Mucosa of stomach (tissue), 1 donor: ENCODE results near the gene CAPN14.

Experiments used
- H3K27me3 ChIP-seq: one replicate; pipeline ENCODE4 v1.7.0; 2013; ENCODE audit warnings: mild to moderate bottlenecking, low read length; ENCODE audit not compliant: control insufficient read depth, insufficient read depth
- H3K36me3 ChIP-seq: one replicate; pipeline ENCODE4 v1.7.0; 2013; ENCODE audit warnings: low read length; ENCODE audit not compliant: control insufficient read depth, insufficient read depth
- H3K4me1 ChIP-seq: one replicate; pipeline ENCODE4 v1.7.0; 2013; ENCODE audit warnings: mild to moderate bottlenecking, low read length; ENCODE audit not compliant: control insufficient read depth, insufficient read depth
- H3K4me3 ChIP-seq: one replicate; pipeline ENCODE4 v1.7.0; 2013; ENCODE audit warnings: low read length
- H3K9ac ChIP-seq: one replicate; pipeline ENCODE4 v1.7.0; 2013; ENCODE audit warnings: mild to moderate bottlenecking, low read length, moderate library complexity
- H3K9me3 ChIP-seq: one replicate; pipeline ENCODE4 v1.7.0; 2013; ENCODE audit warnings: mild to moderate bottlenecking, low read length, moderate library complexity; ENCODE audit not compliant: control insufficient read depth
- donor health status: Pancreatic carcinoma.

The CAPN14 gene

DNA sequence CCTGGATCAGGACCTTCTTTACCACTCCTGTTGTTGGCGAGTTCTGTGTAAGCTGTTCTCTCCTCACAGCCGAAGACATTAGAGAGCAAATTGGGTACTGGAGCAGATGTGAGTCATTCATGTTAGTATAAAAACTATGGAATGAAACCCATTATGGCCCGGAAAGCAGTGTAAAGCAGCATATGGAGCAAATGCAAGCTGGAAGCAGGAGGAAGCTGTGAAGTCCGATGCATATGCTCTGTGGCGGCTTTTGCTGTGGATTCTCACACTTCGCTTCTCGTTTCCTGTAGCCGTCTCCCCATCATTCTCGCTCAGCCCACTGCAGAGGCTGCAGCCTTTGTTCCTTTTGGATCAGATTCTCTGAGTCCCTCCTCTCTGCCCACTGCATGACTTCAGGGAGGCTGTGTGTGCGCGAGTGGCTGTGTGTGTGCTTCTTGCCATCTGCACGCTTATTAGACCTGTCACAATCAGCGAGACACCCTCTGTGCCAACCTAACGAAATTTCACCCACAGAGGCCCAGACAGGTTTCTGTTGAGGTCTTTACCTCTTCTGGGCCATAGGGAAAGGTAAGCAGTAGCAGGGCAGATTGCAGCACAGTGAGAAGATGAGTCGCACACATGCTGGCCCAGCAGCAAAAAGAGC lies 75.8 kb downstream of the CAPN14 start:
- no peaks in the 10 kb centered on the region for H3K9me3 ChIP-seq
- no peaks in the 10 kb centered on the region for H3K36me3 ChIP-seq
- H3K27me3 ChIP-seq, result peaks cover 43% of the 10 kb centered on the region
- no peak overlapping the region for H3K4me3 ChIP-seq
- peaks cover 13% of the 10 kb centered on the region for H3K4me1 ChIP-seq
- no peak overlapping the region for H3K9ac ChIP-seq

DNA sequence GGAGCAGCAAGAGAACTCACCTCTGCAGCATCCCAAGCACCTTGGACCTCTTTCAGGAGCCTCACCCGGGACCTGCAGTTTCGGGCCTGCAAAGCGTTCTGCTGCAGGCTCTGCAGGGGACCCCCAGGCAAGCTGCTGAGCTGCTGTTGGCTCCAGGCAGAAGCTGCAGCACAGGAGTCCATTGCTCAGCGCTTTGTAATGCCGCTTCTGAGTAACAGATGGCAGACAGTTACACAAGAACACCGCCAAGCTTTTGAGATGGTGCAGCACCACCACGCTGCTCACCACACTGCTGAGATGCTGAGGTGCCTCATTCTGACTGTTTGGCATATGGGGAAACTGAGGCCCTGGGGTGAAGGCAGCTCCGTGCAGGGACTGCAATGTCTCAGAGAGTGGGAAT lies 77.2 kb downstream of the CAPN14 start:
- H3K36me3 ChIP-seq, result no peaks in the 10 kb centered on the region
- H3K4me3 ChIP-seq, result no peak overlapping the region
- H3K4me1 ChIP-seq, result peaks cover 13% of the 10 kb centered on the region
- peaks cover 55% of the 10 kb centered on the region for H3K27me3 ChIP-seq
- no peaks in the 10 kb centered on the region for H3K9me3 ChIP-seq
- H3K9ac ChIP-seq, result no peak overlapping the region

DNA sequence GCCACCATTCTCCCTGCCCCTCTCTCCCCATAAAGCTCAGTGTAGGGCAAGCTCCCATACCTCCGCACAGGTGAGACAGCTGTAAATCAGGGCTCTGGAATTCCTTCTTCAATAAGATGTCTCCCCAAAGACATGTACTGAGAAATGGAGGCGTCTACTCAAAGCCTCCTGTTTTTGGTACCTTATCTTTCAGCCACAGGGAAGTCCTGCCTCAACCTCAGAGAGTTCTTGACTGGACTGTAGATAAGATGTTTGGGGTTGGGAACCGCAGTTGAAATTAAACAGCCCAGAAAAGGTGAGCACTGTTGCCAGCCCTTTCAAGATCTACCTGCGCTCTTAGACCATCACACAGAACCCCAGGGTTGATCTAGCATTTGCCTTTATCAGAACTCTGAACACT lies 77.6 kb downstream of the CAPN14 start:
- H3K9ac ChIP-seq, result no peak overlapping the region
- H3K27me3 ChIP-seq, result peaks cover 59% of the 10 kb centered on the region
- H3K4me3 ChIP-seq, result no peak overlapping the region
- H3K36me3 ChIP-seq, result no peaks in the 10 kb centered on the region
- peaks cover 13% of the 10 kb centered on the region for H3K4me1 ChIP-seq
- no peaks in the 10 kb centered on the region for H3K9me3 ChIP-seq

DNA sequence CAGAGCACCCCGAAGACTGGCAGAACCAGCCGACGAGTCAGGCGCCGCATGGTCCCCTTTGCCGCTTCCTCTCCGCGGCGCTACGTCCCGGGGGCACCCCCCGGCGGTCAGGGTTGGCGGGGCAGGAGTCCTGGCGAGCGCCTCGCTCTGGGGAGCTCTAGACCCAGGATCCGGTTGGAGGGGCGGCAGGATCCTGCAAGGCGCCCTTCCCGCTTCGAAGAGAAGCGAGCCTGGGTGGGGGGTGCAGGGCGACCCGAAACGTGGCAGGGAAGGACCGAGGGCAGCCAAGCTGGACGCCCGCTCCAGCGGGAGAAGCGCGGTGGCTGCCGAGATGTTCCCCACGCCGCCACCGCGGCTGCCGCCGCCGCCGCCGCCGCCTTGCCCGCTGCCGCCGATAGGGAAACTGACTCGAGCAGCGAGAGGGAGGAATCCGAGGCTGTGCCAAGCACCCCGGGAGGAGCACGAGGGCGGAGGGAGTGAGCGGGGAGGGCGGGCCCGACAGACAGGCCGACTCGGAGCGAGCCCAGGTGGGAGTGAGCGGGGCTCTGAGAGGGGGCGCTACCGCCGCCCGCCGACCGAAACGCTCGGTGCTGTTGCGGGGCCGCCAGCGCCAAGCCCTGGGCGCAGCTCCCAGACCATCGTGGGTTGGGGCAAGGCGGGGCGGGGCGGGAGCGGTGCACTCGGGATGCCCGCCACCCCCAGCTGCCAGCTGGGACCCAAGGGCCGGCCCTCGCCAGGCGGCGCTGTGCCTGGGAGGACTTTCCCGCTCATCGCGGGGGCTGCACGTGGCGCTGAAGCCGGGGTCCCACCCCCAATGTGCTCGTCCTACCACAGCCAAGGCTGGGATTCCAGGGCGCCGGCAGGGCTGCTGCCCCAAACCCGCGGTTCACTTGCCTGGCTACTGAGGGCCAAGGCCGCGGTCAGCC lies 79.0 kb downstream of the CAPN14 start, which contains the start of gene GALNT14:
GALNT14 (minus strand) TSS at position 404 of the 926 bp plus-strand sequence; CDS start at position 50, 354 bp downstream.
- peaks cover 66% of the 10 kb centered on the region for H3K27me3 ChIP-seq
- no peaks in the 10 kb centered on the region for H3K36me3 ChIP-seq
- H3K9me3 ChIP-seq, result no peaks in the 10 kb centered on the region
- H3K9ac ChIP-seq, result peak within 1 kb of the TSS; percentile 25
- H3K4me3 ChIP-seq, result no peak within 1 kb of the TSS
- H3K4me1 ChIP-seq, result peaks cover 13% of the 10 kb centered on the region

DNA sequence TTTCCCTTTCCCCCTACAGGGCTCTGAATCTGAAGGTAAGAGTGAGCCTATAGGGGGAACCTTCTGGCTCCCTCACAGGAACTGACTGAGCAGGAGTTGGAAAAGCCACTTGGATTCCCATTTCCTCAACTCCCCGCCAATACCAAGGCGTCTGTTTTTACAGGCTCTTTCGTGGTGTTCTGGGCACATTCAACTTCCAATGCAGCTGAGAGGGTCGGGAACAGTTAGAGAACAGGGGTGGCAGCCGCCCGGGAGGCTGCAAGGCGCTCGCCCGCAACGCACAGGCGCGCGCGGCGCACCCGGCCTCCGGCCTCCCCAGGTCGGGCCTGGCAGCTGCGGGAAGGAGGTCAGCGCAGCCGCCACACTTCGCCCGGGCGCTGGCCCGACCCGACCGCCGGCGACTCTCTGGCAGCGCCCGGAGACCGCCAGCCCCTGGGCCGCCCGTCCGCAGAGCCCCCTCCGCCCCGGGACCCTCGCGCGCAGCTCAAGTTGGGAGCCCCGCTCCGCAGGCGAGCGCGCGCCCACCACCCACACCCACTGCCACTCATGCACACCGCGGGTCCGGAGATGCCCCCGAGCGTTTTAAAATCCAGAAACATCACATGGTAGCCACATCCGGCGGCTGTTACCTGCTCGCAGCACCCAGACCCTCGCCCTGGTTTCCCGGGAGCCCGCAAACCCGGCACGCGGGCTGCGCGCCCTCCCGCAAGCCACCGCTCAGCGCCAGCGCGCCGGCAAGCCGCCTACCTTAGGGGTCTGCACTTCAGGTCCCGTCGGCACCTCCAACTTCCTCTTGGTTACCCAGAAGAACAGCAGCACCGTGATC lies 79.9 kb downstream of the CAPN14 start:
- Histone ChIP-seq H3K27me3 (peaks cover 66% of the 10 kb centered on the region), H3K36me3 (no peaks in the 10 kb centered on the region), H3K9me3 (no peaks in the 10 kb centered on the region), H3K4me1 (peaks cover 13% of the 10 kb centered on the region), H3K4me3 (no peak overlapping the region), H3K9ac (peak overlapping the region; percentile 25)

DNA sequence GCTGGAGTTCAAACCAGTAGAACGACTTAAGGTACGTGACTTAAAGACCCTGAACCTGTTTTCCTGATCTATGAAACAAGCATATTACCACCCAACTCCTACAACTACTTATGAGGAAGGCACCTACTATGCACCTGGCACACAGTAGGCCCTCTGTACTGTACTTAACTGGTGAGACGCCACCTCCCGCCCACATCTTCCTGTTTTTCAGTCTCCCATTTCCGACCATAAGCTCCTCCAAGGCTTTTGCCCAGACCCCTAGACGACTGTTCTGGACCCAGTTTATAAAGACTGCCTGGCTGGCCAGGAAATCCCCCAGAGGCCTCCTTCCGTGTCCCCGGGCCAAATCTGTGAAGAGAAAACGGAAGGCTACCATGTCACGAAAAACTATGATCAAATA lies 80.6 kb downstream of the CAPN14 start:
- Histone ChIP-seq H3K36me3 (no peaks in the 10 kb centered on the region), H3K27me3 (peaks cover 66% of the 10 kb centered on the region), H3K4me1 (peaks cover 13% of the 10 kb centered on the region), H3K9ac (no peak overlapping the region), H3K4me3 (no peak overlapping the region), H3K9me3 (no peaks in the 10 kb centered on the region)

DNA sequence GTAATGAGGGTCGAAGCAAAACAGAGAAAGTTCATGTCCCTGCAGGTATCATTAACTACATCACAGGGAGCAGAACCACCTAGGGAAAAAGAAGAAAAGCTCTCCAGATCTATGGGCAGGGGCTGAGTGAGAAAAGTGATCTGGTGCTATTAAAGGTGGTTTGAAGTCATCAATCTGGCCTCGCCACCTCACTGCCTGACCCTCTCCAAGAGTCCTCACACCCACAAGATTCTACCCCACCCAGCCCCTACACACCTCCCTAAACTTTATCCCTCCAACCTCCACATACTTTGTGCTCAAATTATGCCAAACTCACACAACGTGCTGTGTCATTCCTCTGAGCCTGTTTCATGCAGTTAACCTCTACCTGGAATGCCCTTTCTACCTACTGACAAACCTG lies 81.3 kb downstream of the CAPN14 start:
- Histone ChIP-seq H3K36me3 (no peaks in the 10 kb centered on the region), H3K9ac (no peak overlapping the region), H3K4me3 (no peak overlapping the region), H3K4me1 (peaks cover 13% of the 10 kb centered on the region), H3K9me3 (no peaks in the 10 kb centered on the region), H3K27me3 (peaks cover 62% of the 10 kb centered on the region)

DNA sequence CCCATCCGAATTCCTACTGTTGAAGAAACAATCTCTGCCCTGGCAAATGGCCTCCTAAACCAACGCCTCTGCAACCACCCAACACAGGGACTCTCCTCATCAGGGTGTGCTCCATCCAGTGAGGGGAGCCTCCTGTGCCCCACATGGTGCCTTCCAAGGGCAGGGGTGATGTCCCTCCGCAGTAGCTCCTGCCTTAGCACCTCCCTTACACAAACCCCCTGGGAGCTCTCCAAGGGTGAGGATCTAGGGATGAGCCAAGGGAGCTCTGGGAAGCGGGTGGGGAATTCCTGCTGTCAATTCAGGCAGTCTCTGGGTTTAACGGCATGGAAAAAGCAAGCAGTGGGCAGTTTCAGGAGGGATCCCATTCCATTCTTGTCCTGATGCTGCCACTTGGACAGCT lies 82.8 kb downstream of the CAPN14 start:
- Histone ChIP-seq H3K4me1 (peaks cover 13% of the 10 kb centered on the region), H3K9ac (no peak overlapping the region), H3K36me3 (no peaks in the 10 kb centered on the region), H3K9me3 (no peaks in the 10 kb centered on the region), H3K4me3 (no peak overlapping the region), H3K27me3 (peaks cover 52% of the 10 kb centered on the region)

DNA sequence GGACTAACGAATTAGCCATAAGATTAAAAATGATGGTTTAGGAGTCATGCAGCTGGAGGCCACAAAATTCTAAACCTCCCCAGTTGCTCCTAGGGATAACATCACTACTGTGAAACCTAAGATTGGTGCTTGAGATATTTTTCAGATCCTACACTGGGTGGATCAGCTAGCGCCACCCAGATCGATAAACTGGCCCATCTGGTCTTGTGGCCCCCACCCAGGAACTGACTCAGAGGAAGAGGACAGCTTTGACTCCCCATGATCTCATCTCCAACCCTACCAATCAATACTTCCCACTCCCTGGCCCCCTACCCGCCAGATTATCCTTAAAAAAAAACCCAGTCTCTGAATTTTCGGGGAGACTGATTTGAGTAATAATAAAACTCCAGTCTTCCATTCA lies 84.5 kb downstream of the CAPN14 start:
- H3K36me3 ChIP-seq, result no peaks in the 10 kb centered on the region
- no peak overlapping the region for H3K4me3 ChIP-seq
- H3K9me3 ChIP-seq, result no peaks in the 10 kb centered on the region
- H3K9ac ChIP-seq, result no peak overlapping the region
- peaks cover 10% of the 10 kb centered on the region for H3K4me1 ChIP-seq
- peaks cover 35% of the 10 kb centered on the region for H3K27me3 ChIP-seq

DNA sequence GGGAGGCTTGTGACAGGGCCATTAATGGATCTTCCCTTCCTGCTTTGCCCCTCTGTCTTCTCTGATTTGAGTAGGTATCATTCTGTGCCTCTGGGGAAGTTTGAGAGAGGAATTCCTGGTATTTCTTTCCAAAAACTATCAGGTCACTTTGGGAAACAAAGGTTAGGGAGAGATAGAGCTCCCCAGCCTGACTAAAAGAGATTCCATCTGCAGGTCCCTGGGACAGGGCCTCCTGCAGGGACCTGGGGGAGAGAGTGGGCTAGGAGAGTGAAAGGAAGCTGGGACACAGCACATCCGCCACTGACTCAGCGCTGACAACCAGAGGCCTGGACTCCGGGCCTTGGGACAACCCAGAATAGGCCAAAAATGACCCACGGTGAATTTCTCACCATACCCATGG lies 85.4 kb downstream of the CAPN14 start:
- H3K4me3 ChIP-seq, result no peak overlapping the region
- H3K27me3 ChIP-seq, result peaks cover 26% of the 10 kb centered on the region
- no peaks in the 10 kb centered on the region for H3K36me3 ChIP-seq
- no peak overlapping the region for H3K9ac ChIP-seq
- peaks cover under 1% of the 10 kb centered on the region for H3K4me1 ChIP-seq
- no peaks in the 10 kb centered on the region for H3K9me3 ChIP-seq

DNA sequence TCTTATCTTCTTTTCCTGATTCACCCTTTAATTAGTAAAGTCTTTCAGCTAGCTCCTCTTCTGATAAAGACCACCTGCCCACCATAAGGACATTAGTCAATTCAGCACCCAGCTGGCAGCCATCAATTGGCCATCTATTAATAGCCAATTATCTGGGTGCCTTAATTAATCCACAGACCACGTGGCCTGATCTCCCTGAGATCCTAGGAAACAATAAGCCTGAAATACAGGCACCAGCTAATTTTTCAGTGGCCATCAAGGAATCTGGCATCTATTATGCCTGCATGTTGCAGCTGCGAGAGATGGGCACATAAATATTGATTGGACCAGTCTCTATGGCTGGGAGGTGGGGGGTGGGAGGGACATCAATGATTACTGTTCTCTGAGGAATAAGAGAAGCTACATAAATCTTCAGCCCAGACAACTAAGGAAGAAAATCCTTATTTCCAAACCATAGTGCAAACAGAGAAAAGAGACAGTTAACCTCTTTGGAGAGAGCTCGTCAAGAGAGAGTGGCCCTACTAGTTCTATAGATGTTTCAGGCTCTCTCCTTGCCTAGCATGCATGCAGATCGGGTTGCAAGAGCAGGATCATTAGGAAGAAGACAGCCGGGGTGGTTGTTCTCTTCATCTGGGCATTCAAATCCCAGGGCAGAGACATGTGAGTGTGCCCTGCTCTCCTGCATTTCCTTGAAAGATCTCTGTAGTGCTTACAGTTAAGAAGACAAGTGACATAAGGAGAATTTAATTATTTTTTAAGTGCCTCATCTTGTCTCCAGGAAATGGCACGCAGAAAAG lies 87.7 kb downstream of the CAPN14 start:
- H3K27me3 ChIP-seq, result peaks cover 6% of the 10 kb centered on the region
- no peaks in the 10 kb centered on the region for H3K36me3 ChIP-seq
- no peaks in the 10 kb centered on the region for H3K4me1 ChIP-seq
- H3K4me3 ChIP-seq, result no peak overlapping the region
- no peak overlapping the region for H3K9ac ChIP-seq
- no peaks in the 10 kb centered on the region for H3K9me3 ChIP-seq
